ENCODE results near the gene MKS1.

Gene MKS1

DNA sequence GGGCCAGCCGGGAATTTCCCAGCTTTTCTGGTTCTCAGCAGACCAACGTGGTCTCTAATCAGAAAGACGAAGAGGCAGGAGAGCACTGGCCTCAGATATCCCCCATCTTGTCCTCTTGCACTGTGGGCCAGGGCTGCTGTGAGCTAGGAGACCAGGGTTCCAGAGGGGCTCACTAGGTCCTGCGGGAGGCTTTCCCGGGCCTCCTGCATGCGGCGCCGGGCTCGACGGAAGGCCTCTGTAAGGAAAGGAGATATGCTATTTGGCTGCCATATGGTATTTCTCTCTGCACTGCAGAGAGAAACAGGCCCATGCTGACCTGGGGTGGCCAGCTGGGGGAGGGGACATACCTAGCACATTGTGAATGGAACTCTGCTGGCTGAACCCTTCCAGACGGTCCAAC, 13.1 kb downstream of the MKS1 start:
- TF ChIP-seq ZNF133 (tag by site-specific recombination; IDR thresholded peaks at IDR 0.05), result no peak
- no peak for TF ChIP-seq ZNF24 (tag by site-specific recombination; IDR thresholded peaks at IDR 0.05)
- TF ChIP-seq, protein P1, sequence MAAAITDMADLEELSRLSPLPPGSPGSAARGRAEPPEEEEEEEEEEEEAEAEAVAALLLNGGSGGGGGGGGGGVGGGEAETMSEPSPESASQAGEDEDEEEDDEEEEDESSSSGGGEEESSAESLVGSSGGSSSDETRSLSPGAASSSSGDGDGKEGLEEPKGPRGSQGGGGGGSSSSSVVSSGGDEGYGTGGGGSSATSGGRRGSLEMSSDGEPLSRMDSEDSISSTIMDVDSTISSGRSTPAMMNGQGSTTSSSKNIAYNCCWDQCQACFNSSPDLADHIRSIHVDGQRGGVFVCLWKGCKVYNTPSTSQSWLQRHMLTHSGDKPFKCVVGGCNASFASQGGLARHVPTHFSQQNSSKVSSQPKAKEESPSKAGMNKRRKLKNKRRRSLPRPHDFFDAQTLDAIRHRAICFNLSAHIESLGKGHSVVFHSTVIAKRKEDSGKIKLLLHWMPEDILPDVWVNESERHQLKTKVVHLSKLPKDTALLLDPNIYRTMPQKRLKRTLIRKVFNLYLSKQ (tag by site-specific recombination; IDR thresholded peaks at IDR 0.05; ENCODE audit: borderline replicate concordance), result no peak
- TF ChIP-seq, protein P2, sequence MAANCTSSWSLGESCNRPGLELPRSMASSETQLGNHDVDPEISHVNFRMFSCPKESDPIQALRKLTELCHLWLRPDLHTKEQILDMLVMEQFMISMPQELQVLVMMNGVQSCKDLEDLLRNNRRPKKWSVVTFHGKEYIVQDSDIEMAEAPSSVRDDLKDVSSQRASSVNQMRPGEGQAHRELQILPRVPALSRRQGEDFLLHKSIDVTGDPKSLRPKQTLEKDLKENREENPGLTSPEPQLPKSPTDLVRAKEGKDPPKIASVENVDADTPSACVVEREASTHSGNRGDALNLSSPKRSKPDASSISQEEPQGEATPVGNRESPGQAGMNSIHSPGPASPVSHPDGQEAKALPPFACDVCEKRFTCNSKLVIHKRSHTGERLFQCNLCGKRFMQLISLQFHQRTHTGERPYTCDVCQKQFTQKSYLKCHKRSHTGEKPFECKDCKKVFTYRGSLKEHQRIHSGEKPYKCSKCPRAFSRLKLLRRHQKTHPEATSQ (tag by site-specific recombination; IDR thresholded peaks at IDR 0.05), result no peak
- no peak for TF ChIP-seq GFI1B (tag by site-specific recombination; IDR thresholded peaks at IDR 0.05)
- no peak for TF ChIP-seq ZNF114 (tag by site-specific recombination; IDR thresholded peaks at IDR 0.05)
- TF ChIP-seq, protein P3, sequence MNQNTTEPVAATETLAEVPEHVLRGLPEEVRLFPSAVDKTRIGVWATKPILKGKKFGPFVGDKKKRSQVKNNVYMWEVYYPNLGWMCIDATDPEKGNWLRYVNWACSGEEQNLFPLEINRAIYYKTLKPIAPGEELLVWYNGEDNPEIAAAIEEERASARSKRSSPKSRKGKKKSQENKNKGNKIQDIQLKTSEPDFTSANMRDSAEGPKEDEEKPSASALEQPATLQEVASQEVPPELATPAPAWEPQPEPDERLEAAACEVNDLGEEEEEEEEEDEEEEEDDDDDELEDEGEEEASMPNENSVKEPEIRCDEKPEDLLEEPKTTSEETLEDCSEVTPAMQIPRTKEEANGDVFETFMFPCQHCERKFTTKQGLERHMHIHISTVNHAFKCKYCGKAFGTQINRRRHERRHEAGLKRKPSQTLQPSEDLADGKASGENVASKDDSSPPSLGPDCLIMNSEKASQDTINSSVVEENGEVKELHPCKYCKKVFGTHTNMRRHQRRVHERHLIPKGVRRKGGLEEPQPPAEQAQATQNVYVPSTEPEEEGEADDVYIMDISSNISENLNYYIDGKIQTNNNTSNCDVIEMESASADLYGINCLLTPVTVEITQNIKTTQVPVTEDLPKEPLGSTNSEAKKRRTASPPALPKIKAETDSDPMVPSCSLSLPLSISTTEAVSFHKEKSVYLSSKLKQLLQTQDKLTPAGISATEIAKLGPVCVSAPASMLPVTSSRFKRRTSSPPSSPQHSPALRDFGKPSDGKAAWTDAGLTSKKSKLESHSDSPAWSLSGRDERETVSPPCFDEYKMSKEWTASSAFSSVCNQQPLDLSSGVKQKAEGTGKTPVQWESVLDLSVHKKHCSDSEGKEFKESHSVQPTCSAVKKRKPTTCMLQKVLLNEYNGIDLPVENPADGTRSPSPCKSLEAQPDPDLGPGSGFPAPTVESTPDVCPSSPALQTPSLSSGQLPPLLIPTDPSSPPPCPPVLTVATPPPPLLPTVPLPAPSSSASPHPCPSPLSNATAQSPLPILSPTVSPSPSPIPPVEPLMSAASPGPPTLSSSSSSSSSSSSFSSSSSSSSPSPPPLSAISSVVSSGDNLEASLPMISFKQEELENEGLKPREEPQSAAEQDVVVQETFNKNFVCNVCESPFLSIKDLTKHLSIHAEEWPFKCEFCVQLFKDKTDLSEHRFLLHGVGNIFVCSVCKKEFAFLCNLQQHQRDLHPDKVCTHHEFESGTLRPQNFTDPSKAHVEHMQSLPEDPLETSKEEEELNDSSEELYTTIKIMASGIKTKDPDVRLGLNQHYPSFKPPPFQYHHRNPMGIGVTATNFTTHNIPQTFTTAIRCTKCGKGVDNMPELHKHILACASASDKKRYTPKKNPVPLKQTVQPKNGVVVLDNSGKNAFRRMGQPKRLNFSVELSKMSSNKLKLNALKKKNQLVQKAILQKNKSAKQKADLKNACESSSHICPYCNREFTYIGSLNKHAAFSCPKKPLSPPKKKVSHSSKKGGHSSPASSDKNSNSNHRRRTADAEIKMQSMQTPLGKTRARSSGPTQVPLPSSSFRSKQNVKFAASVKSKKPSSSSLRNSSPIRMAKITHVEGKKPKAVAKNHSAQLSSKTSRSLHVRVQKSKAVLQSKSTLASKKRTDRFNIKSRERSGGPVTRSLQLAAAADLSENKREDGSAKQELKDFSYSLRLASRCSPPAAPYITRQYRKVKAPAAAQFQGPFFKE (tag by site-specific recombination; IDR thresholded peaks at IDR 0.05; ENCODE audit: borderline replicate concordance), result no peak
- no peak for TF ChIP-seq BCL11B (tag by site-specific recombination; IDR thresholded peaks at IDR 0.05; ENCODE audit: low read depth)
- TF ChIP-seq SP2 (tag by site-specific recombination; IDR thresholded peaks at IDR 0.05), result no peak
- no peak for TF ChIP-seq MZF1 (tag by site-specific recombination; IDR thresholded peaks at IDR 0.05; ENCODE audit: borderline replicate concordance)
- no peak for TF ChIP-seq ZBTB20 (tag by site-specific recombination; IDR thresholded peaks at IDR 0.05)
- TF ChIP-seq ZNF501 (tag by site-specific recombination; IDR thresholded peaks at IDR 0.05), result no peak
- Histone ChIP-seq H3K9me3 (ENCODE audit: control insufficient read depth, insufficient read depth, low read depth, low read length) (no peaks in the 10 kb centered on the region), H3K27ac (ENCODE audit: extremely low read depth, low read depth, low read length) (no peak overlapping the region), H3K36me3 (ENCODE audit: control insufficient read depth in 2 of 2, insufficient read depth in 1 of 2, low read length in 2 of 2) (peaks cover 13 to 58% of the 10 kb centered on the region in 2 experiments; a peak in 2 of 3 replicates), H3K4me1 (ENCODE audit: control insufficient read depth, insufficient read depth, low read length) (no peaks in the 10 kb centered on the region), H3K4me3 (ENCODE audit: low read depth, low read length) (no peak overlapping the region)
- ChIA-PET CTCF (no interaction called here), POLR2A (no interaction called here)

DNA sequence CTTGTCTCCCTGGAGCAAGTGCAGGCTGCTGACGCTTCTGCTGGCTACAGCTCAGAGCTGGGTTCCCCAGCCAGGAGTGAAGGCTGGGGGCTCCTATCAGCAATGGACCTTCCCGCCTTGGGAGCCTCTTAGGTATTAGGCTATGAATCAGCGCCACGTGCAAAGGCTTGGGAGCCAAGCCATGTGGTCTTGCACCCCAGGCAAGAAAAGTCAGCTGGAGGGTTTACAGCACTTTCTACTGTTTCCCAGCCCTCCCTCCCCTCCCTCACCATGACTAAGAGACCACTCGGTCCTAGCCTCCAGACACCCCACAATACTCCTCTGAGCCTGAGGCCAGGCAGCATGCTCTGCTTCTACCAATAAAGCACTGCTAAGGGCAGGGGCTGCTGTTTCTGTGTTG, 14.3 kb downstream of the MKS1 start:
- POLR2A ChIA-PET, result interaction anchor here (1.0 kb wide), 1 partner anchor 13 kb away, joined by 6 read pairs; no protein-coding TSS in a partner anchor
- H3K4me1 ChIP-seq (ENCODE audit: control insufficient read depth, insufficient read depth, low read length), result no peaks in the 10 kb centered on the region; the same call in 1 of the 2 replicates
- CTCF ChIA-PET, result no interaction called here
- H3K9me3 ChIP-seq (ENCODE audit: control insufficient read depth, insufficient read depth, low read depth, low read length), result no peaks in the 10 kb centered on the region
- no peak overlapping the region for H3K4me3 ChIP-seq (ENCODE audit: low read depth, low read length)
- H3K36me3 ChIP-seq (ENCODE audit: control insufficient read depth in 2 of 2, insufficient read depth in 1 of 2, low read length in 2 of 2), result peaks cover 5 to 47% of the 10 kb centered on the region in 2 experiments; a peak in 2 of 3 replicates
- no peak overlapping the region for H3K27ac ChIP-seq (ENCODE audit: extremely low read depth, low read depth, low read length)
- no peak for TF ChIP-seq RBAK (tag by site-specific recombination; IDR thresholded peaks at IDR 0.05)
- TF ChIP-seq ZNF664 (tag by site-specific recombination; IDR thresholded peaks at IDR 0.05), result no peak
- TF ChIP-seq, protein P4, sequence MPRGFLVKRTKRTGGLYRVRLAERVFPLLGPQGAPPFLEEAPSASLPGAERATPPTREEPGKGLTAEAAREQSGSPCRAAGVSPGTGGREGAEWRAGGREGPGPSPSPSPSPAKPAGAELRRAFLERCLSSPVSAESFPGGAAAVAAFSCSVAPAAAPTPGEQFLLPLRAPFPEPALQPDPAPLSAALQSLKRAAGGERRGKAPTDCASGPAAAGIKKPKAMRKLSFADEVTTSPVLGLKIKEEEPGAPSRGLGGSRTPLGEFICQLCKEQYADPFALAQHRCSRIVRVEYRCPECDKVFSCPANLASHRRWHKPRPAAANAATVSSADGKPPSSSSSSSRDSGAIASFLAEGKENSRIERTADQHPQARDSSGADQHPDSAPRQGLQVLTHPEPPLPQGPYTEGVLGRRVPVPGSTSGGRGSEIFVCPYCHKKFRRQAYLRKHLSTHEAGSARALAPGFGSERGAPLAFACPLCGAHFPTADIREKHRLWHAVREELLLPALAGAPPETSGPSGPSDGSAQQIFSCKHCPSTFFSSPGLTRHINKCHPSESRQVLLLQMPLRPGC (tag by site-specific recombination; IDR thresholded peaks at IDR 0.05), result no peak
- TF ChIP-seq ZNF121 (tag by site-specific recombination; IDR thresholded peaks at IDR 0.05), result no peak
- TF ChIP-seq ZFHX2 (tag by site-specific recombination; conservative IDR thresholded peaks at IDR 0.05), result no peak
- TF ChIP-seq ZNF416 (tag by site-specific recombination; IDR thresholded peaks at IDR 0.05), result no peak
- TF ChIP-seq ZNF184 (tag by site-specific recombination; IDR thresholded peaks at IDR 0.05), result no peak
- TF ChIP-seq SP2 (tag by site-specific recombination; IDR thresholded peaks at IDR 0.05), result no peak
- TF ChIP-seq ZSCAN23 (tag by site-specific recombination; IDR thresholded peaks at IDR 0.05), result no peak
- TF ChIP-seq ZNF792 (tag by site-specific recombination; IDR thresholded peaks at IDR 0.05), result no peak
- TF ChIP-seq, protein P5, sequence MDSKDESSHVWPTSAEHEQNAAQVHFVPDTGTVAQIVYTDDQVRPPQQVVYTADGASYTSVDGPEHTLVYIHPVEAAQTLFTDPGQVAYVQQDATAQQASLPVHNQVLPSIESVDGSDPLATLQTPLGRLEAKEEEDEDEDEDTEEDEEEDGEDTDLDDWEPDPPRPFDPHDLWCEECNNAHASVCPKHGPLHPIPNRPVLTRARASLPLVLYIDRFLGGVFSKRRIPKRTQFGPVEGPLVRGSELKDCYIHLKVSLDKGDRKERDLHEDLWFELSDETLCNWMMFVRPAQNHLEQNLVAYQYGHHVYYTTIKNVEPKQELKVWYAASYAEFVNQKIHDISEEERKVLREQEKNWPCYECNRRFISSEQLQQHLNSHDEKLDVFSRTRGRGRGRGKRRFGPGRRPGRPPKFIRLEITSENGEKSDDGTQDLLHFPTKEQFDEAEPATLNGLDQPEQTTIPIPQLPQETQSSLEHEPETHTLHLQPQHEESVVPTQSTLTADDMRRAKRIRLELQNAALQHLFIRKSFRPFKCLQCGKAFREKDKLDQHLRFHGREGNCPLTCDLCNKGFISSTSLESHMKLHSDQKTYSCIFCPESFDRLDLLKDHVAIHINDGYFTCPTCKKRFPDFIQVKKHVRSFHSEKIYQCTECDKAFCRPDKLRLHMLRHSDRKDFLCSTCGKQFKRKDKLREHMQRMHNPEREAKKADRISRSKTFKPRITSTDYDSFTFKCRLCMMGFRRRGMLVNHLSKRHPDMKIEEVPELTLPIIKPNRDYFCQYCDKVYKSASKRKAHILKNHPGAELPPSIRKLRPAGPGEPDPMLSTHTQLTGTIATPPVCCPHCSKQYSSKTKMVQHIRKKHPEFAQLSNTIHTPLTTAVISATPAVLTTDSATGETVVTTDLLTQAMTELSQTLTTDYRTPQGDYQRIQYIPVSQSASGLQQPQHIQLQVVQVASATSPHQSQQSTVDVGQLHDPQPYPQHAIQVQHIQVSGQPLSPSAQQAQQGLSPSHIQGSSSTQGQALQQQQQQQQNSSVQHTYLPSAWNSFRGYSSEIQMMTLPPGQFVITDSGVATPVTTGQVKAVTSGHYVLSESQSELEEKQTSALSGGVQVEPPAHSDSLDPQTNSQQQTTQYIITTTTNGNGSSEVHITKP (tag by site-specific recombination; IDR thresholded peaks at IDR 0.05), result no peak

Data from HEK293 (cell line).